GM18517 (cell line): ENCODE data around the gene MT1X.

ENCODE experiments used
- ATAC-seq: cut with Tn5 transposase; IDR thresholded peaks from one replicate; pipeline ENCODE4 v1.9.1; 2021; ENCODE audit warnings: mild to moderate bottlenecking, moderate library complexity; ENCODE audit not compliant: unreplicated experiment

MT1X gene

GRCh38 chr16:56681939-56682702, at the start of gene MT1X:
Gene MT1X, plus strand, starts transcription at chr16:56682470. Its CDS starts 71 bp downstream, at chr16:56682541.
- ATAC-seq, result peak; percentile 87

DNA sequence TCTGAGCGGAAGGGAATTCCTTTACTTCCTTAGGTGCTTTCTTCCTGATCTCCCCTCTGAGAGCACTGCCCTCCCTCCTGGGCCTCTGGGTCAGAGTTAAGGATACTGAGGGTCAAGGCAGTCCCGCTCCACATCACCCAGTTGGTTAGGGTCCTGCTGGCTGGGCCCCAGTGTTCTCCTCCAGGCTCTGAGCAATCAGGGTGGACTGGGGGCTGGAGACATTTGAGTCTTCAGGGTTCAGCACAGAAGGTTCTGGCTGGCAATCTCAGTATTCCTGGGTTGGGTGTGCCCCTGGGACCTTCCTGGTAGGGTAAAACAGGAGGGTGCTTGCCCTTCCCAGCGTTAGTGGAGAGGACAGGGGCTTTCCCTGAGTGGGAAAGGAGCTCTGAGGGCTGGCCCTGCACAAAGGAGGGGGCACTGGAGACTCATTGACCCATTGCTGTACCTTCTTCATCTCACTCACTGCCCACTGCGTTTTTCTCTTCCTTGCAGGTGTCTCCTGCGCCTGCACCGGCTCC, 49.4 kb upstream of the MT1X start:
- no peak for ATAC-seq

DNA sequence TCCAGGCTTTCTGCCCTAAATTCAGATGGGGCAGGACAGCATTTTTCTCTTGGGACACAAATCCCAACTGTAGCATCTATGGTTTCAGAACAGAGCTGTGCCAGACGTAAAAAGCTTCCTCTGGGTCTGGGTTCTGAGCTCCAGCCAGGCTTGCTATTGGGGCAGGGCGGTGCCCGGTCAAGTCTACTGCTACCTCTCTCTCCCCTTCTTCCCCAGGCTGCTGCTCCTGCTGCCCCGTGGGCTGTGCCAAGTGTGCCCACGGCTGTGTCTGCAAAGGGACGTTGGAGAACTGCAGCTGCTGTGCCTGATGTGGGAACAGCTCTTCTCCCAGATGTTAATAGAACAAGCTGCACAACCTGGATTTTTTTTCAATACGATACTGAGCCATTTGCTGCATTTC, 48.7 kb upstream of the MT1X start:
- ATAC-seq, result no peak

DNA sequence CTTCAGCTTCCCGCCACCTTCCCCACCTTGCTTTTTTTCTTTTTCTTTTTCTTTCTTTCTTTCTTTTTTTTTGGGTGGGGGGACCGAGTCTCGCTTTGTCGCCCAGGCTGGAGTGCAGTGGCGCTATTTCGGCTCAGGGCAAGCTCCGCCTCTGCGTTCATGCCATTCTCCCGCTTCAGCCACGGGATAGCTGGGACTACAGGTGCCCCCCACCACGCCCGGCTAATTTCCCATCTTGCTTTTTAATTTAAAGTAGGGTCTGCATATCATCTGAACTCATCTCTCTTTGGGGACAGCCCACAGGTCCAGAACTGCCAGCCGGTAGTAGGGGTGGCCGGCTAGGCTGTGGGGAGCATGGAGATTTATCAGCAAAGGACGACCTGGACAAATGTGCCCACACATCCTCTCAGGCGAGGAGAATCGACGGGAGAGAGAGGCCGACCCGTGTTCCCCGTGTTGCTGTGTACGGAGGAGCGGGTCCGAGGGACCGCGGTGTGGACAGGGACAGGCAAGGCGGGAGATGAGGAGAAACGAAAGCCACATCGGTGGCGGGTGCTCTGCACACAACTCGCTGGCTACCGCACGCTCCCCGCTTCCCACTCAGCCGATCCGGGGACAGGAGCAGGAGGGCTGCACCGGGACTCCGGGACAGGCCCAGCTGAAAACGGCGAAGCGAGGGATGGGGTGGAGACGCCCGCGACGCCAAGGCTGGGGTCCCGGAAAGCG, 47.4 kb upstream of the MT1X start:
- ATAC-seq, result no peak

- ATAC-seq, result no peak
These were observed 46.8 kb upstream of the MT1X start for GRCh38 chr16:56635441-56635967.

DNA sequence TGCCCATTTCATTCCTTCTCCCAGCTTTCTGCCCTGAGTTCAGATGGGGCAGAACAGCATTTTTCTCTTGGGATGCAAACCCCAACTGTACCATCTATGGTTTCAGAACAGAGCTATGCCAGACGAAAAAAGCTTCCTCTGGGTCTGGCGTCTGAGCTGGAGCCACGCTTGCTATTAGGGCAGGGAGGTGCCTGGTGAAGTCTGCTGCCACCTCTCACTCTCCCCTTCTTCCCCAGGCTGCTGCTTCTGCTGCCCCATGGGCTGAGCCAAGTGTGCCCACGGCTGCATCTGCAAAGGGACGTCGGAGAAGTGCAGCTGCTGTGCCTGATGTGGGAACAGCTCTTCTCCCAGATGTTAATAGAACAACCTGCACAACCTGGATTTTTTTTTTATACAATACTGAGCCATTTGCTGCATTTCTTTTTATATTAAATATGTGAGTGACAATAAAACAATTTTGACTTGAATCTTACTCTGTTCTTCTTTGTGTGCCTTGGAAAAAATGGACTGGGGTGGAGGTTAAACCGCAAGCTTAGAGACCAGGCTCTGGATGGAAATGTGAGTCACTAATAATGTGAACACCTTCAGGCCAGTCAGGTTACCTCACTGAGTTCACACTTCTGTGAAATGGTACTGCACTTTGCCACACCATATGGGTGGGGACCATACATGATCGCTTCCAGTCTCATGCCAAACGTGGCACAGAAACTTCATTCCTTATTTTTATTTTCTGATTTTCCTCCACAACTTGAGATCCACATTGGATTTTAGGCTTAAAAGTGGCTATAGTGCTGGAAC, 45.5 kb upstream of the MT1X start:
- no peak for ATAC-seq

- ATAC-seq, result no peak
These were observed 44.2 kb upstream of the MT1X start, which contains the start of gene MT1A for GRCh38 chr16:56637814-56638750. Gene MT1A, plus strand, starts transcription at chr16:56638666. Its CDS starts 73 bp downstream, at chr16:56638739.

- ATAC-seq, result no peak
These were observed 43.2 kb upstream of the MT1X start for GRCh38 chr16:56639045-56639444.

DNA sequence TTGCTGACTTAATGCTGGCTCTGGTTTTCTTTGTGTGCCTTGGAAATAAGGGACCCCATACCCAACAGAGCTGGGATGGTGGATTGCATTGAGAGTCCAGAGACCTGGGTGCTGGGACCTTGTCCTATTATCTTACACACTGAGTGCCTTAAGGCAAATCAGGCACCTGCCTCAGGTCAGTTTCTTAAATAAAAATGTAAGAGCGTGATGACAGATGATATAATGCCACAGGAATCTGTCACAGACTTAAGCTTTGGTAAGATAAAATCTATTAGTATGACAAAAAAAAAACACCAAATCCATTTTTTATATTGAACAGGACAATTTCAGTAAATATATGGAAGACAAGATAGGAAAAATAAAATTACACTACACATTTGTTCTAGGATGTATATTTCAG, 42.2 kb upstream of the MT1X start:
- no peak for ATAC-seq

GRCh38 chr16:56641166-56641565, 41.1 kb upstream of the MT1X start:
- ATAC-seq, result no peak

GRCh38 chr16:56643080-56643778, 39.0 kb upstream of the MT1X start:
- ATAC-seq, result no peak

- ATAC-seq, result no peak
These were observed 38.4 kb upstream of the MT1X start for GRCh38 chr16:56643833-56644232.

DNA sequence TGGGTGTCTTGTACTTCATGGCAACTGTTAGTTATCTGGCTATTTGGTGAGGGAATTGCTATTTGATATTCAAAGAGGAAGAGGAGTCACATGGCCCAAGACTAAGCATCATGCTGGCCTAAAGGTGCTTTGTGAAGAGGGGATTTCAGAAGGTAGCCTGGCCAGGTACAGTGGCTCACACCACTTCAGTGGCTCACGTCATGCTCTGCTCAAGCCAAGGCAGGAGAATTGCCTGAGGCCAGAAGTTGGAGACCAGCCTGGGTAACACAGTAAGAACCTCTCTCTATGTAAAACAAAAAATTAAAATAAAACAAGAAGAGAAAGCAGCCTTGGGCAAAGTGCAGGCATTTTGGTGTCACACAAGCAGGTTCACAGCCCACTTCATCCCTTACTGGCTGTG, 37.0 kb upstream of the MT1X start:
- no peak for ATAC-seq

GRCh38 chr16:56645838-56646237, 36.4 kb upstream of the MT1X start:
- no peak for ATAC-seq

DNA sequence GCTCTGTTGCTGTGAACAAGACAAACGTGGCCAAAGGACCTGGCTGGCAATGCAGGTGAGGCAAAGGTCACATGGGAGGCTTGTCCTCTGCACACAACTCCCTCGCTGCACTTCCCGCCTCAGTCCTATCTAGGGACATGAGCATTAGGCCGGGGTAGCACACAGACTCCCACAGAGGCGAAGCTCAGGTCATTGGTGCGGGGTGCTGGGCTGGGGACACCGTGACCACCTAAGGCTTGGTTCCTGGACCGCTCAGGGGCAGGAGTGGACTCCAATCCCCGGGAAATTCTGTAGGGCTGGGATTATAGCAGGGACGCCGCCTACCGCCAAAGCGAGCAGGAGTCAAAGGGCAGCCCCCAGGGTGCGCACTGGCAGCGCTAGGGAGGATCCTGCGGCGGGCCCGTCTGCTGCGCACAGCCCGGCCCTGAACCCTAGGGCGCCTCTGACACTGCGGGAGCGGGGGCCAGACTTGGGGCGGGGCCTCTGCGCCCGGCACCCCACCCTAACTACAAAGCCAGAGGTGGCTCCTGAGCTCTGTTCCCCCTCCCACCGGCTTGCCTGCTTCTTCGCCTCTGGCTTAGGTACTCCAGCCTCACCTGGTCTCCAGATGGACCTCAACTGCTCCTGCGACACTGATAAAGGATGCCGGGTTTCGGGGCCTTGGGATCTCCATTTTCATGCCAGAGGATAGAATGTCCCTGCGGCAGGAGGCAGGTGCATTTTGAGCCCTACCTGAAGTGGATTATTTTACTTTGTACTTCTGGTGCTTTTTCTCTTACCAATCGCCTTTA, 34.4 kb upstream of the MT1X start:
- no peak for ATAC-seq

DNA sequence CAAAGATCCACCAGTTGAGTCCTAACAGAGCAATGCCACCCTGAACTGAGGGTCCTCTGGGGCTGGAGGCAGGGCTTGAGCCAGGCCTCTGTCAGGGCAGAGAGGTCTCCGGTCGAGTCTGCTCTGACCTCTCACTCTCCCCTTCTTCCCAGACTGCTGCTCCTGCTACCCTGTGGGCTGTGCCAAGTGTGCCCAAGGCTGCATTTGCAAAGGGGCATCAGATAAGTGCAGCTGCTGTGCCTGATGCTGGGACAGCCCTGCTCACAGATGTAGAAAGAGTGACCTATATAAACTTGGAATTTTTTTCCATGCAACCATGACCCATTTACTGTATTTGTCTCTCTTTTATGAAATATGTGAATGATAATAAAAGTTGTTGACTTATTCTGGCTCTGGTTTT, 33.0 kb upstream of the MT1X start:
- ATAC-seq, result no peak

DNA sequence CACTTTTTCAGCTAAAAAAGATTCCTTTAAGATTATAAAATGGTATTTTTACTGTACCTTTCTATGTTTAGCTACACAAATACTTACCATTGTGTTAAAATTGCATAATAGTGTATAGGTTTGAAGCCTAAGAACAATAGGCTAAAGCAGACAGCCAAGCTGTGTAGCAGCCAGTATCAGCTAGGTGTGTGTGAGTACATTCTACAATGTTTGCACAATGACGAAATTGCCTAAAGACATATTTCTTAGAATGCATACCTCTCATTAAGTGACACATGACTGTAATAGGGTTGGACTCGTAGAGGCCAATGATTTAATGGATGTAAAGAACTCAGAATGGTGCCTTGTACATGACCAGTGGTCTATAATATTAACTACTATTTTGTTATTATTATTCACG, 32.5 kb upstream of the MT1X start:
- no peak for ATAC-seq

- no peak for ATAC-seq
These were observed 30.7 kb upstream of the MT1X start, which contains the start of gene MT1B for GRCh38 chr16:56651586-56651985. Gene MT1B, plus strand, starts transcription at chr16:56651886. Its CDS starts 68 bp downstream, at chr16:56651954.
